ENCODE measurements around the gene CDH13. TPM values are rescaled to one million over a fixed set of nuclear protein-coding genes. Genes with fewer than 3 reads are reported as not detected.

Gene CDH13
- total and polyA plus RNA-seq, 9 donors = 1.9 to 34.2 (median 4.8) TPM

- intact Hi-C loops (cut with DNase I) = no loop called here
- H3K4me1 ChIP-seq (ENCODE audit: insufficient read depth) = no peaks in the 10 kb centered on the region
- no peak for DNase-seq
- H3K27me3 ChIP-seq = no peaks in the 10 kb centered on the region
- H3K27ac ChIP-seq = no peak overlapping the region
- no peak overlapping the region for H3K4me3 ChIP-seq
- H3K9me3 ChIP-seq = no peaks in the 10 kb centered on the region
- 93 to 95% (median 94%) methylated on average over 6 of the region's 6 CpGs for WGBS, 3 donors
- TF ChIP-seq POLR2A (IDR thresholded peaks at IDR 0.05) (no peak), CTCF (IDR thresholded peaks at IDR 0.05) (no peak), EP300 (IDR thresholded peaks at IDR 0.05) (no peak)
- H3K36me3 ChIP-seq = no peaks in the 10 kb centered on the region
Observed at GRCh38 chr16:83185902-83186301, 559.1 kb downstream of the CDH13 start.

- TF ChIP-seq CTCF (IDR thresholded peaks at IDR 0.05) (no peak), POLR2A (IDR thresholded peaks at IDR 0.05) (no peak), EP300 (IDR thresholded peaks at IDR 0.05) (no peak)
- no peak overlapping the region for H3K4me3 ChIP-seq
- H3K27me3 ChIP-seq = no peaks in the 10 kb centered on the region
- no peak for DNase-seq
- H3K27ac ChIP-seq = no peak overlapping the region
- WGBS, 3 donors = 58 to 75% (median 63%) methylated on average over 3 of the region's 3 CpGs
- H3K9me3 ChIP-seq = no peaks in the 10 kb centered on the region
- intact Hi-C loops (cut with DNase I) = no loop called here
- H3K36me3 ChIP-seq = no peaks in the 10 kb centered on the region
- no peaks in the 10 kb centered on the region for H3K4me1 ChIP-seq (ENCODE audit: insufficient read depth)
Observed at GRCh38 chr16:83187405-83187804, 560.6 kb downstream of the CDH13 start.

- Histone ChIP-seq H3K27me3 (no peaks in the 10 kb centered on the region), H3K9me3 (no peaks in the 10 kb centered on the region), H3K27ac (no peak overlapping the region), H3K4me3 (no peak overlapping the region), H3K4me1 (ENCODE audit: insufficient read depth) (no peaks in the 10 kb centered on the region), H3K36me3 (no peaks in the 10 kb centered on the region)
- 81 to 90% (median 87%) methylated on average over 3 of the region's 3 CpGs for WGBS, 3 donors
- TF ChIP-seq EP300 (IDR thresholded peaks at IDR 0.05) = no peak
- no peak for TF ChIP-seq CTCF (IDR thresholded peaks at IDR 0.05)
- TF ChIP-seq POLR2A (IDR thresholded peaks at IDR 0.05) = no peak
- DNase-seq = no peak
- intact Hi-C loops (cut with DNase I) = no loop called here
Observed at GRCh38 chr16:83196796-83197195, 570.0 kb downstream of the CDH13 start.

- TF ChIP-seq EP300 (IDR thresholded peaks at IDR 0.05) = no peak
- TF ChIP-seq POLR2A (IDR thresholded peaks at IDR 0.05) = no peak
- no peak for TF ChIP-seq CTCF (IDR thresholded peaks at IDR 0.05)
- Histone ChIP-seq H3K4me3 (no peak overlapping the region), H3K27me3 (no peaks in the 10 kb centered on the region), H3K4me1 (ENCODE audit: insufficient read depth) (no peaks in the 10 kb centered on the region), H3K27ac (no peak overlapping the region), H3K36me3 (no peaks in the 10 kb centered on the region), H3K9me3 (no peaks in the 10 kb centered on the region)
- 85 to 92% (median 86%) methylated on average over 5 of the region's 5 CpGs for WGBS, 3 donors
- DNase-seq = no peak
- intact Hi-C loops (cut with DNase I) = no loop called here
Observed at GRCh38 chr16:83197450-83197849, 570.7 kb downstream of the CDH13 start.

- H3K4me3 ChIP-seq = no peak overlapping the region
- H3K27me3 ChIP-seq = no peaks in the 10 kb centered on the region
- no peaks in the 10 kb centered on the region for H3K36me3 ChIP-seq
- intact Hi-C loops (cut with DNase I) = no loop called here
- 43 to 62% (median 57%) methylated on average over 4 of the region's 4 CpGs for WGBS, 3 donors
- H3K9me3 ChIP-seq = no peaks in the 10 kb centered on the region
- H3K27ac ChIP-seq = no peak overlapping the region
- TF ChIP-seq EP300 (IDR thresholded peaks at IDR 0.05) (no peak), POLR2A (IDR thresholded peaks at IDR 0.05) (no peak), CTCF (IDR thresholded peaks at IDR 0.05) (no peak)
- H3K4me1 ChIP-seq (ENCODE audit: insufficient read depth) = no peaks in the 10 kb centered on the region
- no peak for DNase-seq
Observed at GRCh38 chr16:83198977-83199376, 572.2 kb downstream of the CDH13 start.
